Measurements from ENCODE around the gene ABCG2.

- TF ChIP-seq CTCF (IDR thresholded peaks at IDR 0.05) (no peak), USF1 (CRISPR knock-in tag; IDR thresholded peaks at IDR 0.05) (no peak)
These were observed 23.7 kb downstream of the ABCG2 start for GRCh38 chr4:88134536-88135355.

Measured in WTC11 (cell line).